Activated CD4-positive, alpha-beta T cell treated with anti-CD3 and anti-CD28 coated beads for 24 hours (primary cell): Measurements from ENCODE around the gene ASB15.
"Not testable (repeated sequence)": the region's sequence is repeated elsewhere in the genome, so short reads cannot be mapped to it uniquely, and the experiment has no call there.

Source experiments
- DNase-seq, 2 donors: peaks; one replicate each; pipeline ENCODE4 v3.0.0-alpha.2; 2020; ENCODE audit warnings: low read depth in 2 of 2

Gene ASB15

GRCh38 chr7:123598657-123599056 lies 3.0 kb upstream of the ASB15 start:
- DNase-seq = no peak

DNA sequence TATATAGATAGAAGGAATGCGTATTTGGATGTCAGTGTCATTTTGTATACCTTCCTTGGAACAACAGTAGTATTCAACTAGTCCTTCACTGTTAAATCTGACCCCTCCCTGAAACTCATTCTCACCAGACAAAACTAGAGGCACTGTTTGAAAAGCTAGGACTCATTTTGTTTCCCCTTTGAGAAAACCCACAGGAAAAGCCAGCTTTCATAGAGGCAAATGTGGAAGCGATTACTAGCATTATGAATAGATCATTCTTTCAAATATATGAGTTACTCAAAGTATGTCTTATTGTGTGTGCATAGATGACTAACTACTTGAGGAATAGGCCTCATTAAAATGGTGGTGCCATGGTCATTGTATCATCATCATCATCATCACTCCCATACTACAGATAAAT lies 1.9 kb upstream of the ASB15 start:
- no peak for DNase-seq

GRCh38 chr7:123600876-123601275 lies 745 bp upstream of the ASB15 start:
- no peak for DNase-seq

- DNase-seq = no peak
These were observed 1.0 kb downstream of the ASB15 start for GRCh38 chr7:123602648-123603047.

DNA sequence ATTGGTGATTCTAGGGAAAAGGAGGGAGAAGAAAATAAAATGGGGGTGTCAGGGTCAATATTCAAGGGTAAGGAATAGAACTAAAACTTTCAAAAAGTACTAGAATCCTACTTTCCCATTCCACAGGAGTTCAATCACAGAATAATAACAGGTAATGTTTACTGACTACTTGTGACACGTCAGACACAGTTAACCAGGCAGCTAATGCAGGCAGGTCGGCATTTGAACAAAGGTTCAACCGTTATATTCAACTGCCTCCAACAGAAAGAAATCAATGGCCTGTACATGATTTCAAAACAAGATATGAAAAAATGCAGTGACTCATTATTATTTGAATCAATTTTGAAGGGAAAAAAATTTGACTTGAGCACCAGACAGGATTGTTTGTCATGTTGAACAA lies 3.1 kb downstream of the ASB15 start:
- DNase-seq = no peak

GRCh38 chr7:123607423-123607975 lies 5.9 kb downstream of the ASB15 start:
- no peak for DNase-seq

DNA sequence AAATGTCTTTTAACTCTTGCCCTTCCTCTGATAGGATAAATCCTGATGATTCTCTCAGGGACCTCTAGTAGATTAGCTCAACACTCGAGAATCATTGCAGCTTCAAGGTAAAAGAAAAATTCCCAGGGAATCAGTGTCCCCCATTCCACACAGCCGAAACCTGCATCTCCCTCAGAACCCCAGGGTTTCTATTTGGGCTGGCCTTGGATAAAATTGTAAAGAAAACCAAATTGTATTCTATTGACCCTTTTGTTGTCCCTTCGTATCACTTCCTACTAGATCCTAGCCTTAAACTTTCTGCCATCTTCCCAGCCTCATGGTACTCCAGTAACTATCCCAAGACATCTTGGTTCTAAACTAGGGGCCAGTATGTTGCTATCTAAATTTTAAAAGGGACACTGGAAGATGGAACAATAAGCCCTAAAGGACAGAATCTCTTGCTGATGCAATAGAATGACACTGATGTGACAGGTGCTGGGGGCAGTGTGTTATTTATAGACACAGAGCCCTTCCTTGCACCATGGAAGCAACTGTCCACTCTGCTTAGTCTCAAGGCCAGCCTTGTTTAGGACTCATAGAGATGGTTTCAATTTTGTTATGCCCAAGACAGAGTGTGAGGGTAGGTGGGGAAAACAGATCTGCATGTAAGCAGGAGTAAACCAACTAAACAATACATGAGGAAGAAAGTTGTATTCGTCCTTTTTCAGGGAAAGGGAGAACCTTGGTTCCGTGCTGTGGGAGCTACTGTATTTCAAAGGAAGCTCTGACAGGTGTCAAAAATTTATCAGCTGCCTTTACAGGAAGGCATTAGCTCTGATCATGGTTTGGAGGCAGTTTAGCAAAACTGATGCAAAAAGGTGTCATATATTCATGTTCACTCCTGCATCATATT lies 7.6 kb downstream of the ASB15 start:
- no peak for DNase-seq

DNA sequence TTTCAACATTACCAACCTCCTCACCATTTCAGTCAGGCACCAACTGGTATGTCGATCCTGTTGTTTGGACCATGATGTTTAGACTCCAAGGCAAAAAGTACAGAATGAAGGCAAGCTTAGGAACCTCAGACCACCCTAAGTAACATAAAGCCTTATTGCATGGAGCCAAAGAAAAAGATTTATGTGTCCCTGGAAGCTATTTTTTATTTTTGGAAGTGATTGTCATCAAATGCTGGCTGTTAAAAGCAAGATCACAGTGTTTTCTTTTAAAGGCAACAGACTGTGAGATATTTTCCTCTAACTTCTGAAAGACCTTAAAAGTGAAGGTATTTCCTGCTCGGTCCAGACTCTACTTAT lies 8.2 kb downstream of the ASB15 start:
- DNase-seq = no peak

- no peak for DNase-seq
These were observed 10.4 kb downstream of the ASB15 start for GRCh38 chr7:123612024-123612423.

GRCh38 chr7:123615344-123615743 lies 13.7 kb downstream of the ASB15 start:
- no peak for DNase-seq

DNA sequence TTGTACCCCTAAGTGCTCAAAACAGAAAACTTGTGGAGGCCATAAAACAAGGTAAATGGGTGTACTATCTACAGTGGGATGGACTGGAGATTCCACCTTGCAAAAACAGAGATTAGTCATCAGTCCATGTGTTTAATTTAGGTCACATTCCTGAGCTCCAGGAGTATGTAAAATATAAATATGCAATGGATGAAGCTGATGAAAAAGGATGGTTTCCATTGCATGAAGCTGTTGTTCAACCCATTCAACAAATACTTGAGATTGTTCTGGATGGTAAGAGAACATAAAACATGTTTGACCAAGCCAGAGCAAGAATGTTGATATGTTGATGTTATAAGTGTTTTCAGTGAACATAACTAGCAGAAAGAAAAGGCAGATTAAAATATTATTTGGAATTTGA lies 14.6 kb downstream of the ASB15 start:
- DNase-seq = no peak

DNA sequence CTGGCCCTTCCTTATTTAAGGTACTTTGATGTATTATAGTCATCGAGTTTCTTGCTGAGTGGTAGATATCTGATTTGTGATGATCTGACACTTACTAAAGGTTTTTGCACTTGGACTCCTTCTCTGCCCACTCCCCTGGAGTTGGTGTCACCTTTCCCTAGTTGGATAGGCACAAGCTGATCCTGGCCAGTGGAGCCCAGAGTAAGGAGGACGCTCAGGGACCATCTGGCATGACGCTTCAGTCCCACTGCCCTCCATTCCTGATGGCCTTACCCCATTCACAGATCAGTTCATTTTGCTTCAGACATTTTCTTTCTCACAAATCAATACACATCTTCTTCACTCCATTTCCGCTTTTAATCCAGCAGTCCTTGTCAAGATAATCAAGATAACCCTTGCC lies 20.1 kb downstream of the ASB15 start:
- DNase-seq = no peak

GRCh38 chr7:123622660-123623386 lies 21.2 kb downstream of the ASB15 start:
- no peak for DNase-seq

- peak; percentile 46 to 51 for DNase-seq
These were observed 23.0 kb downstream of the ASB15 start for GRCh38 chr7:123624527-123625183.

DNA sequence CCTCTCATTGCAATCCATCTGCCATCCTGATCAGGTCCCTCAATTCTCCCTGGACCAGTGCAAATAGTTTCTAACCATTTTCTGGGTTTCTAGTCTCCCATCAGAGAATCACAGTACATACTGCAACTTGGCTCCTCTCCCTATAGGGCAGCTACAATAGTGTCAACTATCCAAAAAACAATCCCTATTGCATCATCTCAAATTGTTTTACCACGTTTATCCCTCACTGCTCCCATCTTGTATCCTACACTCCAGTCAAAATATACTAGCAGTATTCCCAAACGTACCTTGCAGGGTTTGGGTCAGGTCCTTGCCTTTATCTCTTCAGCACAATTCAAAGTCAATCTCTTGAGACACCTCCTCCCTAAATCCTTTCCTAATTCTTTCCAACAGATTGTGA lies 23.6 kb downstream of the ASB15 start:
- no peak for DNase-seq

GRCh38 chr7:123627851-123628250 lies 26.2 kb downstream of the ASB15 start:
- no peak for DNase-seq

- DNase-seq = no peak
These were observed 27.2 kb downstream of the ASB15 start for GRCh38 chr7:123628829-123629228.

DNA sequence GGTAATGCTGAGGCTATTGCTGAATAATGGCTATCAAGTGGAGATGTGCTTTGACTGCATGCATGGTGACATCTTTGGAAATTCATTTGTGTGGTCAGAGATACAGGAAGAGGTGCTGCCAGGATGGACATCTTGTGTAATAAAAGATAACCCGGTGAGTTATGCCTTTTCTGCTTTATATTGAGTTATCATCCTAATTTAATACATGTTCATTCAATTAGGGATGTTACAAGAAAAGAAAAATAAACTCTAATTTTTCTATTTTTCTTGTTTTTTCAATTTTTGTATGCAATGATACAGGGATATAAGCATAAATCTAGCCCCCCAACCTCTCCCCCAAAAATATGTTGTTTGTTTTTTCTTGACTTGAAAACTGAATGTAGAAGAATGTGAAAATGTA lies 27.7 kb downstream of the ASB15 start:
- DNase-seq = no peak

- DNase-seq = no peak
These were observed 31.2 kb downstream of the ASB15 start for GRCh38 chr7:123632808-123633207.

- DNase-seq = no peak
These were observed 31.9 kb downstream of the ASB15 start for GRCh38 chr7:123633553-123633952.

- not testable (repeated sequence) for DNase-seq
These were observed 32.5 kb downstream of the ASB15 start for GRCh38 chr7:123634011-123634573.
